GM12873 (cell line): ENCODE data around the gene PALLD.

Experiments
- CTCF ChIP-seq: IDR thresholded peaks from 2 replicates; pipeline ENCODE4 v1.5.1; 2012; ENCODE audit warnings: low read depth, mild to moderate bottlenecking, moderate library complexity, low read length, control low read depth; ENCODE audit not compliant: insufficient read depth; ENCODE audit errors: missing control alignments

The PALLD gene

GRCh38 chr4:168732714-168733113, 235.9 kb downstream of the PALLD start:
- TF ChIP-seq CTCF, result no peak

GRCh38 chr4:168734703-168735678, 238.1 kb downstream of the PALLD start:
- TF ChIP-seq CTCF, result no peak

GRCh38 chr4:168735735-168736134, 238.9 kb downstream of the PALLD start:
- TF ChIP-seq CTCF, result no peak

- TF ChIP-seq CTCF, result no peak
Measured at GRCh38 chr4:168736860-168737805, 240.3 kb downstream of the PALLD start.

GRCh38 chr4:168737806-168738172, 240.9 kb downstream of the PALLD start:
- no peak for TF ChIP-seq CTCF

GRCh38 chr4:168739886-168740285, 243.0 kb downstream of the PALLD start:
- no peak for TF ChIP-seq CTCF

- TF ChIP-seq CTCF, result no peak
Measured at GRCh38 chr4:168740691-168741090, 243.8 kb downstream of the PALLD start.
